HepG2 (cell line): ENCODE results near the gene UBE3B. TPM values are rescaled to one million over a fixed set of nuclear protein-coding genes. Genes with fewer than 3 reads are reported as not detected.

Source experiments
- ATRX ChIP-seq: sonication (generic); formaldehyde crosslinking; IDR thresholded peaks from 2 replicates; pipeline ENCODE4 v1.4.0; 2020; ENCODE audit warnings: missing genetic modification reagents, borderline replicate concordance
- E2F1 ChIP-seq: sonication (generic); formaldehyde crosslinking; IDR thresholded peaks from 2 replicates; pipeline ENCODE4 v1.5.0; 2020; ENCODE audit warnings: missing genetic modification reagents
- KDM2A ChIP-seq: sonication (generic); formaldehyde crosslinking; IDR thresholded peaks from 2 replicates; pipeline ENCODE4 v1.4.0; 2020; ENCODE audit warnings: low read depth, missing genetic modification reagents, borderline replicate concordance
- MAZ ChIP-seq, 2 experiments: sonication (generic) in 1 of 2; formaldehyde crosslinking in 1 of 2; IDR thresholded peaks; 2 replicates each; pipeline versions ENCODE4 v1.5.0 to v1.6.1; 2012 to 2020; ENCODE audit warnings: low read depth in 2 of 2, mild to moderate bottlenecking in 2 of 2, borderline replicate concordance in 1 of 2, improper control_type of control experiment in 1 of 2, low read length in 1 of 2, missing genetic modification reagents in 1 of 2, moderate library complexity in 1 of 2
- MXD4 ChIP-seq: IDR thresholded peaks from 2 replicates; pipeline ENCODE4 v1.6.1; 2016; ENCODE audit warnings: mild to moderate bottlenecking, missing biosample characterization, missing genetic modification reagents
- NAIF1 ChIP-seq: sonication (generic); formaldehyde crosslinking; IDR thresholded peaks from 2 replicates; pipeline ENCODE4 v1.5.0; 2020; ENCODE audit warnings: mild to moderate bottlenecking, missing genetic modification reagents, borderline replicate concordance
- NFYB ChIP-seq: sonication (generic); formaldehyde crosslinking; IDR thresholded peaks from 2 replicates; pipeline ENCODE4 v1.4.0; 2020; ENCODE audit warnings: missing genetic modification reagents
- NR2C2 ChIP-seq: sonication (generic); formaldehyde crosslinking; IDR thresholded peaks from 2 replicates; pipeline ENCODE4 v1.4.0; 2020; ENCODE audit warnings: missing genetic modification reagents, mild to moderate bottlenecking, moderate library complexity, borderline replicate concordance
- SAFB2 ChIP-seq: sonication (generic); formaldehyde crosslinking; IDR thresholded peaks from 2 replicates; pipeline ENCODE4 v1.5.1; 2020; ENCODE audit warnings: missing genetic modification reagents, low read depth, mild to moderate bottlenecking, borderline replicate concordance
- THYN1 ChIP-seq: sonication (generic); formaldehyde crosslinking; IDR thresholded peaks from 2 replicates; pipeline ENCODE4 v1.8.1; 2023; ENCODE audit warnings: low read depth, mild to moderate bottlenecking, moderate library complexity, missing genetic modification reagents, borderline replicate concordance
- YEATS4 ChIP-seq: sonication (generic); formaldehyde crosslinking; IDR thresholded peaks from 2 replicates; pipeline ENCODE4 v1.4.0; 2020; ENCODE audit warnings: missing genetic modification reagents, borderline replicate concordance
- ZNF451 ChIP-seq: sonication (generic); formaldehyde crosslinking; IDR thresholded peaks from 2 replicates; pipeline ENCODE4 v1.5.0; 2020; ENCODE audit warnings: mild to moderate bottlenecking, missing genetic modification reagents
- ZNF510 ChIP-seq: sonication (generic); formaldehyde crosslinking; IDR thresholded peaks from 2 replicates; pipeline ENCODE4 v1.4.0; 2020; ENCODE audit warnings: low read depth, mild to moderate bottlenecking, missing genetic modification reagents
- ZNF619 ChIP-seq: sonication (generic); formaldehyde crosslinking; IDR thresholded peaks from 2 replicates; pipeline ENCODE4 v1.4.0; 2020; ENCODE audit warnings: mild to moderate bottlenecking, missing genetic modification reagents
- ZNF703 ChIP-seq: sonication (generic); formaldehyde crosslinking; IDR thresholded peaks from 2 replicates; pipeline ENCODE4 v1.5.1; 2020; ENCODE audit warnings: missing genetic modification reagents, mild to moderate bottlenecking, moderate library complexity, borderline replicate concordance
- ZNF724P ChIP-seq: sonication (generic); formaldehyde crosslinking; IDR thresholded peaks from 2 replicates; pipeline ENCODE4 v1.8.0; 2022; ENCODE audit warnings: missing genetic modification reagents, borderline replicate concordance
- ZNF800 ChIP-seq: sonication (generic); formaldehyde crosslinking; IDR thresholded peaks from 2 replicates; pipeline ENCODE4 v1.4.0; 2020; ENCODE audit warnings: missing genetic modification reagents
- polyA plus RNA-seq, 8 experiments: library from polyadenylated mRNA; depleted of rRNA in 3 of 8; stranded (reverse) in 7 of 8; unstranded in 1 of 8; fragments of >200 nt; fragmentation: Illumina TruSeq in 4 of 8; extraction: Trizol in 4 of 8; gene quantifications; 2 replicates each; pipeline versions ENCODE4 v1.2.1 to v1.2.3, GENCODE V29; 2011 to 2016; ENCODE audit warnings: low read depth in 4 of 8, missing spikeins in 1 of 8, mixed read lengths in 1 of 8; ENCODE audit not compliant: insufficient read depth in 1 of 8
- total RNA-seq, 5 experiments: library from RNA; depleted of rRNA; stranded (reverse); fragments of >200 nt; fragmentation: Illumina TruSeq; extraction: Trizol; gene quantifications; 2 replicates each; pipeline ENCODE4 v1.2.3, GENCODE V29; 2016; ENCODE audit warnings: low read depth in 1 of 5
- TF ChIP-seq, protein P1 (sequence below): IDR thresholded peaks from 2 replicates; pipeline ENCODE4 v1.6.1; 2012; ENCODE audit warnings: inconsistent platforms
- TF ChIP-seq, protein P2 (sequence below): sonication (generic); formaldehyde crosslinking; IDR thresholded peaks from 2 replicates; pipeline ENCODE4 v1.4.0; 2020; ENCODE audit warnings: missing genetic modification reagents; ENCODE audit errors: not compliant biosample characterization
- TF ChIP-seq, protein P3 (sequence below): IDR thresholded peaks from 2 replicates; pipeline ENCODE4 v1.6.1; 2012; ENCODE audit warnings: low read length, improper control_type of control experiment

The UBE3B gene
- total and polyA plus RNA-seq, 2 of the 13 experiments (the other 11 are each of a cell fraction or from before 2014, with no cell fraction given), result 22.7 to 25.3 TPM

GRCh38 chr12:109477185-109477962 lies at the start of gene UBE3B, which contains the start of gene KCTD10 (continued):
- TF ChIP-seq E2F1 (CRISPR knock-in tag) (peak; percentile 73; the same call in 1 of the 2 replicates), ZNF703 (CRISPR knock-in tag) (no peak), NAIF1 (CRISPR knock-in tag) (no peak; the same call in 1 of the 2 replicates), ZNF619 (CRISPR knock-in tag) (no peak), ZNF800 (0 out of 2 replicates have a peak, but pooled peaks have one; percentile 47), THYN1 (CRISPR knock-in tag) (no peak), NFYB (no peak; the same call in 1 of the 2 replicates), ZNF451 (no peak), YEATS4 (CRISPR knock-in tag) (peak; percentile 87), KDM2A (CRISPR knock-in tag) (peak; percentile 73; the same call in 1 of the 2 replicates), MAZ (IDR thresholded peaks at IDR 0.05; ENCODE audit: borderline replicate concordance, low read depth, low read length) (peak; percentile 65; the same call in 1 of the 2 replicates), MAZ (CRISPR knock-in tag; IDR thresholded peaks at IDR 0.05; ENCODE audit: low read depth) (peak; percentile 67; the same call in 1 of the 2 replicates), ZNF724P (CRISPR knock-in tag) (peak; percentile 50; the same call in 1 of the 2 replicates), ATRX (CRISPR knock-in tag) (no peak), SAFB2 (CRISPR knock-in tag) (no peak), ZNF510 (CRISPR knock-in tag) (peak; percentile 35; the same call in 1 of the 2 replicates), NR2C2 (CRISPR knock-in tag) (peak; percentile 89), MXD4 (CRISPR knock-in tag) (0 out of 2 replicates have a peak, but pooled peaks have one; percentile 32)
- TF ChIP-seq, protein P1, sequence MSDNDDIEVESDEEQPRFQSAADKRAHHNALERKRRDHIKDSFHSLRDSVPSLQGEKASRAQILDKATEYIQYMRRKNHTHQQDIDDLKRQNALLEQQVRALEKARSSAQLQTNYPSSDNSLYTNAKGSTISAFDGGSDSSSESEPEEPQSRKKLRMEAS, result peak; percentile 45; the same call in 1 of the 2 replicates
- TF ChIP-seq, protein P2, sequence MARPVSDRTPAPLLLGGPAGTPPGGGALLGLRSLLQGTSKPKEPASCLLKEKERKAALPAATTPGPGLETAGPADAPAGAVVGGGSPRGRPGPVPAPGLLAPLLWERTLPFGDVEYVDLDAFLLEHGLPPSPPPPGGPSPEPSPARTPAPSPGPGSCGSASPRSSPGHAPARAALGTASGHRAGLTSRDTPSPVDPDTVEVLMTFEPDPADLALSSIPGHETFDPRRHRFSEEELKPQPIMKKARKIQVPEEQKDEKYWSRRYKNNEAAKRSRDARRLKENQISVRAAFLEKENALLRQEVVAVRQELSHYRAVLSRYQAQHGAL (CRISPR knock-in tag), result no peak
- TF ChIP-seq, protein P3, sequence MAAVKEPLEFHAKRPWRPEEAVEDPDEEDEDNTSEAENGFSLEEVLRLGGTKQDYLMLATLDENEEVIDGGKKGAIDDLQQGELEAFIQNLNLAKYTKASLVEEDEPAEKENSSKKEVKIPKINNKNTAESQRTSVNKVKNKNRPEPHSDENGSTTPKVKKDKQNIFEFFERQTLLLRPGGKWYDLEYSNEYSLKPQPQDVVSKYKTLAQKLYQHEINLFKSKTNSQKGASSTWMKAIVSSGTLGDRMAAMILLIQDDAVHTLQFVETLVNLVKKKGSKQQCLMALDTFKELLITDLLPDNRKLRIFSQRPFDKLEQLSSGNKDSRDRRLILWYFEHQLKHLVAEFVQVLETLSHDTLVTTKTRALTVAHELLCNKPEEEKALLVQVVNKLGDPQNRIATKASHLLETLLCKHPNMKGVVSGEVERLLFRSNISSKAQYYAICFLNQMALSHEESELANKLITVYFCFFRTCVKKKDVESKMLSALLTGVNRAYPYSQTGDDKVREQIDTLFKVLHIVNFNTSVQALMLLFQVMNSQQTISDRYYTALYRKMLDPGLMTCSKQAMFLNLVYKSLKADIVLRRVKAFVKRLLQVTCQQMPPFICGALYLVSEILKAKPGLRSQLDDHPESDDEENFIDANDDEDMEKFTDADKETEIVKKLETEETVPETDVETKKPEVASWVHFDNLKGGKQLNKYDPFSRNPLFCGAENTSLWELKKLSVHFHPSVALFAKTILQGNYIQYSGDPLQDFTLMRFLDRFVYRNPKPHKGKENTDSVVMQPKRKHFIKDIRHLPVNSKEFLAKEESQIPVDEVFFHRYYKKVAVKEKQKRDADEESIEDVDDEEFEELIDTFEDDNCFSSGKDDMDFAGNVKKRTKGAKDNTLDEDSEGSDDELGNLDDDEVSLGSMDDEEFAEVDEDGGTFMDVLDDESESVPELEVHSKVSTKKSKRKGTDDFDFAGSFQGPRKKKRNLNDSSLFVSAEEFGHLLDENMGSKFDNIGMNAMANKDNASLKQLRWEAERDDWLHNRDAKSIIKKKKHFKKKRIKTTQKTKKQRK, result no peak
